Stimulated activated CD4-positive, alpha-beta T cell treated with anti-CD3 and anti-CD28 coated beads, Interleukin-1b, Interleukin-23, amount 100 ng/mL, for 1 hour (primary cell): ENCODE data around the gene FKBP1C.
"Not testable (repeated sequence)": the region's sequence is repeated elsewhere in the genome, so short reads cannot be mapped to it uniquely, and the experiment has no call there.

Source experiments
- DNase-seq, 2 donors: peaks; one replicate each; pipeline ENCODE4 v3.0.0-alpha.2; 2020; ENCODE audit warnings: low read depth in 2 of 2

FKBP1C gene

DNA sequence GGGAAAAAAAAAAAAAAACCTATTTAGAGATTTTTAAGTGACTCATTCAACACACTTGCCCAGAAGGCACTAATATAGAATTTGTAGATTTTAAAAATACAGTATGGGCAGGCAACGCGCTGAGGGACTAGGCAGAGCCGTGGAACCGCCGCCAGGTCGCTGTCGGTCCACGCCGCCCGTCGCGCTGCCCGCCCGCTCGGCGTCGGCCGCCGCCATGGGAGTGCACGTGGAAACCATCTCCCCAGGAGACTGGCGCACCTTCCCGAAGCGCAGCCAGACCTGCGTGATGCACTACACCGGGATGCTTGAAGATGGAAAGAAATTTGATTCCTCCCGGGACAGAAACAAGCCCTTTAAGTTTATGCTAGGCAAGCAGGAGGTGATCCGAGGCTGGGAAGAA lies at the start of gene FKBP1C:
FKBP1C (plus strand) TSS at position 127 of the 400 bp plus-strand sequence.
- DNase-seq = not testable (repeated sequence)

DNA sequence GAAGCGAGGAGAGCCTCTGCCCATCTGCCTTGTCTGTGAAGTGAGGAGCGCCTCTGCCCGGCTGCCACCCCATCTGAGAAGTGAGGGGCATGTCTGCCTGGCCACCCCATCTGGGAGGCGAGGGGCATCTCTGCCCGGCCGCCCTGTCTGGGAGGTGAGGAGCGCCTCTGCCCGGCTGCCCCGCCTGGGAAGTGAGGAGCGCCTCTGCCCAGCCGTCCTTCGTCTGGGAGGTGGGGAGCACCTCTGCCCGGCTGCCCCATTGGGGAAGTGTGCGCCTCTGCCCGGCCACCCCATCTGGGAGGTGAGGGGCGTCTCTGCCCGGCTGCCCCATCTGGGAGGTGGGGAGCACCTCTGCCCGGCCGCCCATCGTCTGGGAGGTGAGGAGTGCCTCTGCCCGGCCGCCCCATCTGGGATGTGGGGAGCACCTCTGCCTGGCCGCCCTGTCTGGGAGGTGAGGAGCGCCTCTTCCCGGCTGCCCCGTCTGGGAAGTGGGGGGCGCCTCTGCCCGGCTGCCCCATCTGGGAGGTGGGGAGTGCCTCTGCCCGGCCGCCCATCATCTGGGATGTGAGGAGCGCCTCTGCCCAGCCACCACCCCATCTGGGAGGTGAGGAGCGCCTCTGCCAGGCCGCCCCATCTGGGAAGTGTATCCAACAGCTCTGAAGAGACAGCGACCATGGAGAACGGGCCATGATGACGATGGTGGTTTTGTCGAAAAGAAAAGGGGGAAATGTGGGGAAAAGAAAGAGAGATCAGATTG lies 47.0 kb upstream of the FKBP1C start:
- DNase-seq = not testable (repeated sequence)

GRCh38 chr6:63174173-63174572 lies 37.1 kb upstream of the FKBP1C start:
- no peak for DNase-seq

- no peak for DNase-seq
These were observed 35.1 kb upstream of the FKBP1C start for GRCh38 chr6:63176181-63176580.

DNA sequence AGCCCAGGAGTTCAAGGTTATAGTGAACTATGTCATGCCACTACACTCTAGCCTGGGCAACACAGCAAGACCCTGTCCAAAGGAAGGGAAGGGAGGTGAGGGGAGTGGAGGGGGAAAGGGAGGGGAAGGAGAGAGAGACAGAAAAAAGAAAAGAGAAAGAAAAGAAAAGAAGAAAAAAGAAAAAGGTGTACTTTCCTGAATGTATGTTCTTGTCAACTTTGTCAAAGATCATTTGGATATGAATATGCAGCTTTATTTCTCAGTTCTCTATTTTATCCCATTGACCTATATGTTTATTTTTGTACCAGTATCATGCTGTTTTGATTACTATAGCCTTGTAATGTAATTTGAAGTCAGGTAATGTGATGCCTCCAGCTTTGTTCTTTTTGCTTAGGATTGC lies 30.9 kb upstream of the FKBP1C start:
- no peak for DNase-seq

DNA sequence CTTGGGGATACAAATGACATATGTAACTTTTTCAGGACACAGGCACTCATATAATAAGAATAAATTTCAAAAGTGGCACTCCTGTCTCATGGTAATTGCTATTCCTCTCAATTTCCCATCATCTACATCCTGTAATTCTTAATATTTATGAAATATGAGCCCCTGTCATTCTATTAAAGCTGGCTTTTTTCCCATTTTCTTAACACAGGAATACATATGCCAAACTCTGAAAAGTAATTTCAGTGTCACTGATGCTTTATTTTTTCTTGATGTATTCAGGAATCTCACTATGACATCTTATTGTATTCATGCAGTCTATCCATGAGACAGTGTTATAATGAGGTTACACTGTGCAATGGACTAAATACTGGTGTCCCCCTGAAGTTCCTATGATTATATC lies 24.3 kb upstream of the FKBP1C start:
- no peak for DNase-seq

DNA sequence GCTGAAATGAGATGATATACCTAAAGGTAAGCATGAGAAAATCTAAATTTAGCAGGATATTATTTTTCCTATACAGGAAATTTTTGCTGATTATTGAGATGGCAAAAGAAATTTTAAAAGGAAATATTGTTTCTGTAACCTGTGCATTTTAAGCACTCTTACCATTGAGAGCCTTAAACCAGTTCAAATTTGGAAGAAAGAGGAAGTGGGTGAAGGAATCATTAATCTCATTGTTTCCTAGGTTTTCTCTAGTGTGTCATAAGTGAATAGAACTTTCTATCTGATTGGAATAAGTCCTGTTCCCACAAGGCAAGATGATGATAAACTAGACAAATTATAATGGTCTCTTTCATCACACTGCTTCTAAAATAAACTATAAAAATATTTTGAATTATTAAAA lies 22.4 kb upstream of the FKBP1C start:
- DNase-seq = no peak

DNA sequence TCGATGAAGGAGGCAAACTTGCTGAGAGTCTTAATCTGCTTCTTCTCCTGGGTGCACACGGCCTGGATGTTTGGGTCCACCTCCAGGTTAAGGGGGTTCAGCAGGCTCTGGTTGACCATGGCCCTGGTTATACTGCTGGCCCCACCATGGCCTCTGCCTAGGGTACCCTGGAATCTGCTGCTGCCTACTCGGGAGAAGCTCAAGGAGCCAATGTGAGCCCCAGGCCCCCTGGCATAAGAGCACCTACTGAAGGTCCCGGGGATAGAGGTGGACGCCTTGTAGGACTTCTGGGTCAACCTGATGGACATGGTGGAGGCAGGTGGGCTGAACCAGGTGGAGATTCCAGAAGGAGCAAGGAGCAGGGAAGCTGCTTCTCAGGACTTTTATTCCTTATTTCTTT lies 17.9 kb upstream of the FKBP1C start:
- DNase-seq = no peak

GRCh38 chr6:63197741-63198140 lies 13.5 kb upstream of the FKBP1C start:
- DNase-seq = no peak

DNA sequence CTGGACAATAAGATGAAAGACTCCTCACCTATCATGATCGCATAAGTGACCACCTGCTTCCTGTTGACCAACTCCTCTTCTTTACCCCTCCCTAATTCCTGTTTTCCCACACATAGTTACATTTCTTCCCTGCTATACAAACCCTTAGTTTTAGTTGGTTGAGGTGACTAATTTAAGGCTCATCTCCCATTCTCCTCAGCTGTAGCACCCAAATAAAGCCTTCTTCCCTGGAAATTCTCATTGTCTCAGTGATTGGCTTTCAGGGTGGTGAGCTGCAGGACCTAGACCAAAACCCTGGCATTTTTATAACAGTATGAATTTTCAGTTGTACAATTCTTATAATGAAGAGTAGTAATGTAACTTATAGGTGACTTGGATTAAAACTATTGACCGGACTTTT lies 2.1 kb downstream of the FKBP1C start:
- no peak for DNase-seq

- no peak for DNase-seq
These were observed 3.5 kb downstream of the FKBP1C start for GRCh38 chr6:63214816-63215215.

DNA sequence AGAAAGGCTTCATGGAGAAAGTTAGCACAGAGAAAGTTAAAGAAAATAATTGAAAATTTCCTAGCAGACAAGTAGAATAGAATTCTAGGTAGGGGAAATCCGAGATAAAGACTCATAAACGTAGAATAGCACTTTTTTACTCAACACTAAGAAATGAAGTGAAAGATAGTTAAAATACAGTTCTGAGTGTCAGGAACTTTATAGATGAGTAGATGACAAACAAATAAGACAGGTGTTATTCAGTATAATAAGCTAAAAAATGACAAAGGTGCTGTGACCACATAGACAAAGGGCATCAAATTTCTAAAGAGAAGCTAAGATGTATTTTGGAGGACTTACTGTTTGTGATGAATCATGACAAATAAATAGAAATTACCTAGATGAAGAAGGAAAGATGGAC lies 12.9 kb downstream of the FKBP1C start:
- no peak for DNase-seq

GRCh38 chr6:63225987-63226386 lies 14.7 kb downstream of the FKBP1C start:
- DNase-seq = not testable (repeated sequence)

DNA sequence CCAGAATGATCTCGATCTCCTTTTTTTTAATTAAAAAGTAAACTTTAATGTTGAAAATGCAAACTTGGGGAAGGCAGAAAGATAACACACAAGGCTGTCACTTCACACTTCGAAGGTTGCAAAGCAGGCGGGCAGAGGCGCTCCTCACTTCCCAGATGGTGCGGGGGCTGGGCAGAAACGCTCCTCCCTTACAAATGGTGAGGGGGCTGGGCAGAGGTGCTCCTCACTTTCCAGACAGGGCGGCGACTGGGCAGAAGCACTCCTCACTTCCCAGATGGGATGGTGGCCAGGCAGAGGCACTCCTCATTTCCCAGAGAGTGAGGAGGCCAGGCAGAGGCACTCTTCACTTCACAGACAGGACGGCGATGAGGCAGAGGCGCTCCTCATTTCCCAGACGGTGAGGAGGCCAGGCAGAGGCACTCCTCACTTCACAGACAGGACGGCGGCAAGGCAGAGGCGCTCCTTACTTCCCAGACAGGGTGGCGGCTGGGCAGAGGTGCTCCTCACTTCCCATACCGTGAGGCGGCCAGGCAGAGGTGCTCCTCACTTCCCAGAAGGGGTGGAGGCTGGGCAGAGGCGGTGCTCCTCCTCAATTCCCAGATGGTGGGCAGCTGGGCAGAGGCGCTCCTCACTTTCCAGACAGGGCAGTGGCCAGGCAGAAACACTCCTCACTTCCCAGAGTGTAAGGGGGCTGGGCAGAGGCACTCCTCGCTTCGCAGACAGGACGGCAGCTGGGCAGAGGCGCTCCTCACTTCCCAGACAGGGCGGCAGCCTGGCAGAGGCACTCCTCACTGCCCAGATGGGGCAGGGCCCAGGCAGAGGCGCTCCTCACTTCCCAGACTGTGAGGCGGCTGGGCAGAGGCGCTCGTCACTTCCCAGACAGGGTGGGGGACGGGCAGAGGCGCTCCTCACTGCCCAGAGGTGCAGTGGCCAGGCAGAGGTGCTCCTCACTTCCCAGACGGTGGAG lies 16.9 kb downstream of the FKBP1C start:
- not testable (repeated sequence) for DNase-seq

DNA sequence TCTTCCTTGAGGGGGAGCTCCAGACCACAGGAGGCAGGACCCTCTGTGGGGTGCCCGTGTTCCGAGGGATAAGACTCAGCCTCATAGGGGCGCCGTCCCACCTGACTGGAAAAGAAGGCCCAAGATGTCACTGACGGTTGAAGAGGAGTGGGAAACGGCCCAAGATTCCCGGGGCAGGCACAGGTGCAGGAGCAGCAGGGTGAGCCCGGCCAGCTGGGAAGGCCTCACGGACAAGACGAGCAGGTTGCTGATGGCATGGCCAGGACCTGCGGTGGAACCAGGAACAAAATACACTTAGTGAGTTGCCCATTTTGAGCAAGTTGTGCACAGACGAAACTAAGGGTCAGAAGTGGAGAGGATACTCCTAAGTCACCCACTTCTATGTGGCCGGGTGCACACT lies 18.8 kb downstream of the FKBP1C start:
- not testable (repeated sequence) for DNase-seq

GRCh38 chr6:63230511-63230910 lies 19.2 kb downstream of the FKBP1C start:
- not testable (repeated sequence) for DNase-seq

DNA sequence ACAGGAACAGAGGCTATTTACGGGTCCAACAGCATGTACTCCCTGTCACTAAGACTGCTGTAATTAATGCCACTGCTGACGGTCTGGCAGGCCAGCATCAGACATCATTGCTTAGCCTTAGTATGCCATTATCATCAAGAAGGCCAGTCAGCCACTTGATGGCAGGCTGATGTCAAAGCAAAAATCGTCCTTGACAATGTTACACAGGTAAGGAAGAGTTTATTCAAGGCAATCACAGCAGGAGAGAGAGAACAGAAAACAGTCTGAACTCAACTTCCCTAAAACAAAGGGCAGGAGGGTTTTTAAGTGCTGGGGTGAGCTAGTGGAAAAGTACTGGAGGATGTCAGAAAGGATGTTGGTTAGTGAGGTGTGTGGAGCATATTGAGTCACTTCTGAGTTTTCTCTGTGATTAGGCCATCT lies 25.1 kb downstream of the FKBP1C start:
- no peak for DNase-seq

GRCh38 chr6:63245420-63245819 lies 34.2 kb downstream of the FKBP1C start:
- no peak for DNase-seq

- no peak for DNase-seq
These were observed 34.6 kb downstream of the FKBP1C start for GRCh38 chr6:63245909-63246308.

DNA sequence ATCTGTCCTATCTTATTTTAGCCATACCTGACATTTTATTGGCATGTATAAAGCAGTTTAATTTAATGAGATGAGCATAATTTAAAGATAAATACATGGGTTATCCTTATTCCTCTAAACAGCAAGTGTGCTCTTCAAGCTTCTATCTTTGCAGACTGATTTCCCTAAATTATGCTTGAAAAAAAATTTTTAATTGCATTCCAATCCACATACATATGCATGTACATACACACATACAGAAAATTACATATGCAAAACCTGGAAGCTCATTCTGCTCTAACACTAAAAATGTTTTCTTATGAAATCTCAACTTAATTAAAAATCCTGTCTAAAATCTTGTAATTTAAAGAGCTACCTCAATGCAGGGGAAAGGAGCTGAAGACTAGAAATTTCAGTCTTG lies 35.3 kb downstream of the FKBP1C start:
- DNase-seq = no peak

- DNase-seq = no peak
These were observed 38.7 kb downstream of the FKBP1C start for GRCh38 chr6:63249875-63250482.

DNA sequence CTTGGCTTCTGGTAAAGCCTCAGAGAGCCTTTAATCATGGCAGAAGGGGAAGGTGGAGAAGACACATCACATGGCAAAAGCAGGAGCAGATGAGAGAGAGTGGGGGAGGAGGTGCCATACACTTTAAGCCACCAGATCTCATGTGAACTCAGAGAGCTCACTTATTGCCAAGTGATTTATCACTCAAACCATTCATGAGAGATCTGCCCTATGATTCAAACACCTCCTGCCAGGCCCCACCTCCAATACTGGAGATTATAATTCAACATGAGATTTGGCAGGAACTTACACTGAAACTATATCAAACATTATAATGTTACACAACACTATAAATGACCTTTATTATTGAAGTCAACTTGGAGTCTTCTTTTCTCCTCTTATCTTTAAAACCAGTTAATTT lies 47.9 kb downstream of the FKBP1C start:
- no peak for DNase-seq
